ENCODE data around the gene MRPL1.

DNA sequence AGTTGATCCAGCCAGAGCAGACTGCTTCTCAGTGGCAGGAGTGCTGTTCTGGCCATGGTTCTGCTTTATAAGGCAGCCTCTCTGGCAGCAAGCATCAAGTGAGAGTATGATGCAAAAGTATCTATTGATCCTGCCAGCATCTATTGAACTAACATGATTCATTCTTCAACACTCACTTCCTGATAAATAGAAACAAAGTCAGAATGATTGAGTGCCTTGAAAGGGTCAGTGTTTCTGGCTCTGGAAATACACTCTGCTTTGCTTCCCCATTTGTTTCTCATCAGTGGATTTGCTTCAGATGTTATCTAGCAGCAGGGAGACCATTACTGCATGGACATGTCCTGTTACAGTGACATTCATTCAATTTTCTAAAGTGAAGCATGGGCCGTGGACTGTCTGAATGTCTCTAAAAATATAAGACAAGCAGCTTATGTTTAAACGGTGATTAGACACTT lies 128.3 kb downstream of the MRPL1 start:
- TF ChIP-seq, protein P1, sequence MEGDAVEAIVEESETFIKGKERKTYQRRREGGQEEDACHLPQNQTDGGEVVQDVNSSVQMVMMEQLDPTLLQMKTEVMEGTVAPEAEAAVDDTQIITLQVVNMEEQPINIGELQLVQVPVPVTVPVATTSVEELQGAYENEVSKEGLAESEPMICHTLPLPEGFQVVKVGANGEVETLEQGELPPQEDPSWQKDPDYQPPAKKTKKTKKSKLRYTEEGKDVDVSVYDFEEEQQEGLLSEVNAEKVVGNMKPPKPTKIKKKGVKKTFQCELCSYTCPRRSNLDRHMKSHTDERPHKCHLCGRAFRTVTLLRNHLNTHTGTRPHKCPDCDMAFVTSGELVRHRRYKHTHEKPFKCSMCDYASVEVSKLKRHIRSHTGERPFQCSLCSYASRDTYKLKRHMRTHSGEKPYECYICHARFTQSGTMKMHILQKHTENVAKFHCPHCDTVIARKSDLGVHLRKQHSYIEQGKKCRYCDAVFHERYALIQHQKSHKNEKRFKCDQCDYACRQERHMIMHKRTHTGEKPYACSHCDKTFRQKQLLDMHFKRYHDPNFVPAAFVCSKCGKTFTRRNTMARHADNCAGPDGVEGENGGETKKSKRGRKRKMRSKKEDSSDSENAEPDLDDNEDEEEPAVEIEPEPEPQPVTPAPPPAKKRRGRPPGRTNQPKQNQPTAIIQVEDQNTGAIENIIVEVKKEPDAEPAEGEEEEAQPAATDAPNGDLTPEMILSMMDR (IDR thresholded peaks at IDR 0.05): no peak
- TF ChIP-seq POLR2A (IDR thresholded peaks at IDR 0.05): no peak

Measured in lower leg skin (tissue), 3 donors.